ENCODE results near the gene TNFSF8.

The TNFSF8 gene

DNA sequence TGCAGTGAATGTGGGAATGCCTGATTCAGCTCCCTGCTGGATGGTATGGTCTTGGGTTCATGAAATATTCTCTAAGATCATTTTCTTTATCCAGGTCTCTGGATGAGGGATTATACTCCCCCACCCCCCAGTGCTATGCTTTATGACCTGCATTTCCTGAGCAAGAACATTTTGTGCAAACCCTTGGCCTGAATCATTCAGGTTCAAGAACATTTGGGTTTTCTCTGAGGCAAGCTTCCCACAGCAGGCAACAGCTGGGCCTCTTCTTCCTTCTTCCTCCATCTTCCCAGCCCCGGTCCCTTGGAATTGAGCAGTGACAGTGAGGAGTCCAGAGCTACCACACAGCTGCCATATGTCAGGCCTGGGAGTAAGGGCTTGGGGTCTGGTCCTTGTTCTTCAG lies 65.9 kb downstream of the TNFSF8 start:
- peak; percentile 6 for DNase-seq

DNA sequence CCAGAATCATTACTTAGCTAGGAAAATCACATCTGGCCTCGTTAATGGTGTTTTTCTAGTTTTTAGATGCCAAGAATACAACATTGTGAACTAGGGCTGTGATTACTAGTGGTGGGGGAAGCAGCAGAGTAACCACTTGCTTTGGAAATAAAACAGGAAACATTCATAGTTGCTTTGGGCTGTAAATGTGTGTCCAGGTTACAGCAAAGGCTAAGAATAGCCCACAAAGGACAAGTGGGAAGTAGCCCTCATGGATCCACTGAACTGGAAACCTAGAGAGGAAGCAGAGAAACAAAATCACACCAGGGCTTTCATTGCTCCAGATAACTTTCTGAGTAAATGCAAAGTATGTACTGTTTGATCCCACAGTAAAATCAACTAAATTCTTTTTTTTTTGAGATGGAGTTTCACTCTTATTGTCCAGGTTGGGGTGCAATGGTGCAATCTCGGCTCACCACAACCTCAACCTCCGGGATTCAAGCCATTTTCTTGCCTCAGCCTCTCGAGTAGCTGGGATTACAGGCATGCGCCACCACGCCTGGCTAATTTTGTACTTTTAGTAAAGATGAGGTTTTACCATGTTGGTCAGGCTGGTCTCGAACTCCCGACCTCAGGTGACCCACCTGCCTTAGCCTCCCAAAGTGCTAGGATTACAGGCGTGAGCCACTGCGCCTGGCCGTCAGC lies 68.3 kb downstream of the TNFSF8 start:
- no peak for DNase-seq

DNA sequence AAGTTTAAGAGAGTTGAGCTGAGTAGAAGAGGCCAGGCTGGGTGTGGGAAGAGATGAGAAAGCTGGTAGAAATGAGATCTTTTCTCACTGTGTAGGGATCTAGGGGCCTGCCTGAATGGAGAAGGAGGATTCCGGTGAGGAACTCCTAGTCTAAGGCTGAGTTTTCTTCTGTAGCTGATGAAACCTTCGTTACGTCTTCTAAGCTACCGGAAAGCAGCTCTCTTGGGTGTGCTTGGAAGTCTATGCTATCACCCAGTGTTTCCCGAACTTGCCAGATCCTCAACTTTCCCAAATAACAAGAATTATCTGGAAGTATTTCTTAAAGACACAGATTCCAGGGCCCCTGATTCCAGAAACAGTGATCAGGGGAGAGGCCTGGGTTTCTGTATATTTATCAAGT lies 69.1 kb downstream of the TNFSF8 start:
- no peak for DNase-seq

DNA sequence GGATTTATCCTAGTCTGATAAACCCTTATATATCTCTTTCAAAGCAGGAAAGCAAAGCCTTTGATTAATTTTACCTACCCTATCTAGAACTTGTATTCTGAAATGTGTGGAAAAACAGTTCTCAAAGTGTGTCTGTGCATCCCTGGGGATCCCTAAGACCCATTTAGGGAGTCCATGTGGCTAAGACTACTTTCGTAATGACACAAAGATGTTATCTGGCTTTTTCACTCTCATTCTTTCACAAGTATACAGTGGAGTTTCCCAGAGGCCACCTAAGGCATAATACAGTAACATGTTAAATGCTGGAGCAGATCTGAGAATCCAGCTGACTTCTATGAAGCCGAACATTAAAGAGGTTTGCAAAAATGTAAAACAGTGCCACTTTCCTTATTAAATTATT lies 70.2 kb downstream of the TNFSF8 start:
- DNase-seq, result no peak

DNA sequence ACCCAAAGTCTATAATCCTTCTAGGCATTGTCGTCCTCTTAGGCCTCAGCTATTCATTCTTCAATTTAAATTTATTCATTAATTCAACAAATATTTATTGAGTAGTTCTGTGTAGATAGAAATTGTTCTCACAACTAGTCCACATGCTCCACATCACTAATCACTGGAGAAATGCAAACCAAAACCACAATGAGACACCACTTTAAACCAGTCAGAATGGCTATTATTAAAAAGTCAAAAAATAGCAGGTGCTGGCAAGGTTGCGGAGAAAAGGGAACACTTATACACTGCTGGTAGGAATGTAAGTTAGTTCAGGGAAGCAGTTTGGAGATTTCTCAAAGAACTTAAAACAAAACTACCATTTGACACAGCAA lies 73.5 kb downstream of the TNFSF8 start:
- peak; percentile 52 for DNase-seq

DNA sequence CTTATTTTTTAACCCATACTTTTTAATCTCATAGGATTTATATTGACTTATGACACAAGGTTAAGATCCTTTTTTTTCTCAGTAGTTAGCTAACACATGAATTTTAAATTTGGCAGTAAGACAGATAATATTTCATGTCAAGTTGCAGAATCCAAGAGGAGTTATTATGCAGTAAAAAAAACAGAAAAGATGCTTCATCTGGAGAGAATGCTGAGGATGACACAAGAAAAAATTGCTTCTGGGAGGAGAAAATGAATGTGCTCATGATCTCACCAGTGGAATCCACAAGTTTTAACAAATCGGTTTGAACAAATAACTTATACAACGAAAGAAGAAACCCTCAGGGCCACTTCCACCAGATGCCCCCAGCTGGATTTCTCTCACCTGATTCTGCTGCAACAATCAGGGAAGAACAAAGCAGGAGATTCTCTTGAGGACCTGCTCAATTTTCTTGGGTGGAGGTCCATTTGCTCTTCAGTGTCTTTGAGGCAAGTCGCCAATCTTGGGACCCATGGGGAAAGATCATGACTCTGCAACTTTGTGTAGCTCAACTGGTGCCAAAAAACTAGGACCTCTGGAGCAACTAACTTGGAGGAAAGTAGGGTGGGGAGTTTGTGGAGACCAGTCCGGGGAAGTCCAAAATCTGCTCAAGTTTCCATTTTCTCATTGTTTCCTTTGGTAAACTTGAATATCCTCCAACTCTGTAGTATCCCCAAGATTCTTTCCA lies 74.0 kb downstream of the TNFSF8 start:
- peak; percentile 95 for DNase-seq

DNA sequence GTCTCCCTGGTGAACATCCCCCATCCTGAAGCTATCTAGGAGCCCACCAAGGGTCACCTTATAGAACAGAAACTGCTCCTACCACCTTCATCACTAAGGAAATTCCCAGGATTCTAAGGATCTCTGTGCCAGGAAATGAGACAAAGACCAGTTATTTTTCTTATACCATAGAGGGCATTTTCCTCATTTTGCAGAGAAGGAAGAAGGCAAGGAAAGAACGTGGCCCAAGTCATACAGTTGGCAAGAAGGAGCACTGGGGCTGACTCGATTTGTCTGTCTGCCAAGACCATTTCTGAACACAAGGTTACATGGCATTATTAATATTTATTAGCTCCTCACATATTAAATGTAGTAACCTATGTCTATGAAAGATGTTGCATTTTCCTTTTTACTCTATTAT lies 74.9 kb downstream of the TNFSF8 start:
- DNase-seq, result peak; percentile 45

DNA sequence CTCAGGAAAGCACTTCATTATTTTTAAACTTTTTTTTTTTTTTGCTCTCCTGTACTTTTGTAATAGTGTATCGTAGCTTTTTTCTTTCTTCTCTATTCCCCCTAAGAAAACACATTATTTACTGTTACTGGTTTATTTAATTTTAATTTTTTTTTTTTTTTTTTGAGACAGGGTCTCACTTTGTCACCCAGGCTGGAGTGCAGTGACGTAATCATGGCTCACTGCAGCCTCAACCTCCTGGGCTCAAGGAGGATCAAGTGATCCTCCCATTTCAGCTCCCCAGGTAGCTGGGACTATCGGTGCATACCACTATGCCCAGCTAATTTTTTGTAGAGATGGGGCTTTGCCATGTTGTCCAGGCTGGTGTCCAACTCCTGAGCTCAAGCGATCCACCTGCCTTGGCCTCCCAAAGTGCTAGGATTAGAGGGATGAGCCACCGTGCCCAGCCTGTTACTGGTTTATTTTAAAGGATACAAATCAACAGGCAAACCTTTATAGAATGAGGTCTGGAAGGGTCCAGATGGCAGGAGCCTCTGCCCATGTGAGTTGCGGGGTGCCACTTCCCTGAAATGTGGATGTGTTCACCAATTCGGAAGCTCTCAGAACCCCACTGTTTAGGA lies 75.5 kb downstream of the TNFSF8 start:
- no peak for DNase-seq

DNA sequence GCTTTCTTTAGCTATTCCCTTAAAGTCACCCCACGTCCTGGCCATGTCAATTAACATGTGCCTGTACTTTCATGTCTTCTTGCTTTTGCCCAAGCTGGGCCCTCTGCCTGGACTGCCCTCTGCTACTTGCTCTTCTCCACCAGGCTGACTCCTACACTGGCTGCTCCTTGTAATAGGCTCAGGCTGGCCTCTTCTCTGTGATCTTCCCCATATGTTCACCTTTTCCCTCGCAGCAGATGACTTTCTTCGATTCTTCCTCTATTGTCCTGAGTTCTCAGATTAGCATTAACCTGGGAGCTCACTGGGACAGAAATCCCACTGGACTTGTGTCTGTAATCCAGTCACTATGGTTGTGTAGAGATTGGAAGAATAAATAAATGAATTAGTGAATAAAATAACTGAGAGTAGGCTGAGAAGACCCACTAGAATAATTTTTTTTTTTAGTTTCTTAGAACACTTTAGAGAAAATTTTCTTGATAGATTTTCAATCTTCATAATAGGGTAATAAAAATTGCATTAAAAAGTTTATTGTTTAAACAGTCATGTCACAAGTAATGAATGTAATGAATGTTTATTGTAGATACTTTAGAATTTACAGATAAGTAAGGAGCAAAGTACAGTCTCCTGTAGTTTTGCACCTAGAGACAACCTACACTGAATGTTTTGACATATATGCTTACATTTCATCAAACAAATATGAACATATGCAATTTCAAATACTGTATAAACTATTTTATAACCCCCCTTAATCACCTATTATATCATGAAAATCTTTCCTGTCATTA lies 77.1 kb downstream of the TNFSF8 start:
- no peak for DNase-seq

DNA sequence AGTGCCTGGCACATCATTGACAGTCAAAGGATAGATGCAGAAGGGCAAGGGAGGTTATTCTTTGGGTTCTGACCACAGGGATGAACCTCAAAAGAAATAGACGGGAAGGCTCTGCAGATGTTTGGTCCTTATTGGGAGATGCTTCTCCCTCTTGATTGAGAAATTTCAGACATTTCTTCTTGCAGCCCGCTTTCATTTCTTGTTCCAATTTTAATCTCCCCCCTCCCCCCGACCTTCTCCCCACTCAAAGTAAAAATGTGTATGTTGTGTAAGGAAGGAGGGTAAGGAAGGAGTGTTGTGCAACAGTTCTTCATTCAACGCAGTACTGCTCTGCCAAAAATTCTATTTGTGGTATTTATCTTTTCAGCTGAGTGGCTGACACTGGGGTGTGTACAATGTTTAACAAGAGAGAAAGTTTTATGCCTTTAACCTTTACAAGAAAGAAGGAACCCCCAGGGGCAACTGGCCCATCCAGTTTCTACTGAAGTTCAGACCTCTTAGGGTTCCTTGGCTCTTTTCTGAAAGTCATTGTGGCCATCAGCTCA lies 78.3 kb downstream of the TNFSF8 start:
- peak; percentile 94 for DNase-seq

DNA sequence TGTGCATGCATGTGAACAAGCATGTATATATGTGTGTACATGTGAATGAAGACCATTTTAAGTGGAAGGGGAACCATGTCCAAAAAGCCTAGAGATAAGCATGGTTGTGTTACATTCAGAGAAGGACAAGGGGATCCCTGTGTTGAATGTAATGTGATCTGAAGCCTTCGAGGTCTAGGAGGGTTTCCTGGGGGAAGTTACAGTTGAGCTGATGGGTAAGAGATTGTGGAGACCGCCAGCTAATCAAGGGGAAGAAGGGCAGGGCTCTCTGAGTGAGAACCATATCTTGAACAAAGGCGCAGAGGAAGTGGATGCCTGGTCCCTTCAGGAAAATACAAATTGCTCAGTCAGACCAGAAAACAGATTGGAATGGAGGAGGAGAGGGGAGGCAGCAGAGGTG lies 79.1 kb downstream of the TNFSF8 start:
- DNase-seq, result no peak

All from fibroblast of upper back skin (primary cell).